KOPT-K1 (cell line): ENCODE measurements around the gene TLR2.

Source experiments
- H3K27ac ChIP-seq: fragments of 200-600 bp; sonication (generic); 2 replicates; pipeline ENCODE4 v1.5.1; 2016; ENCODE audit warnings: antibody characterized with exemption, mild to moderate bottlenecking, low read depth, low read length; ENCODE audit not compliant: poor library complexity, severe bottlenecking
- H3K36me3 ChIP-seq: fragments of 200-600 bp; sonication (generic); 2 replicates; pipeline ENCODE4 v1.5.1; 2017; ENCODE audit warnings: antibody characterized with exemption, mild to moderate bottlenecking, low read length, moderate library complexity; ENCODE audit not compliant: insufficient read depth
- H3K9me3 ChIP-seq: fragments of 200-600 bp; sonication (generic); 2 replicates; pipeline ENCODE4 v1.5.1; 2017; ENCODE audit warnings: antibody characterized with exemption, low read length, mild to moderate bottlenecking; ENCODE audit not compliant: insufficient read depth, poor library complexity, severe bottlenecking

Gene TLR2

GRCh38 chr4:153741541-153741940 is 57.5 kb downstream of the TLR2 start:
- Histone ChIP-seq H3K9me3 (peaks cover 12% of the 10 kb centered on the region), H3K36me3 (no peaks in the 10 kb centered on the region), H3K27ac (no peak overlapping the region)

GRCh38 chr4:153745651-153746050 is 61.6 kb downstream of the TLR2 start:
- Histone ChIP-seq H3K36me3 (no peaks in the 10 kb centered on the region), H3K9me3 (peaks cover 8% of the 10 kb centered on the region), H3K27ac (no peak overlapping the region)

- Histone ChIP-seq H3K27ac (no peak overlapping the region), H3K36me3 (no peaks in the 10 kb centered on the region), H3K9me3 (no peaks in the 10 kb centered on the region)
Observed at GRCh38 chr4:153747406-153747955, 63.4 kb downstream of the TLR2 start.

- Histone ChIP-seq H3K27ac (no peak overlapping the region), H3K36me3 (no peaks in the 10 kb centered on the region), H3K9me3 (no peaks in the 10 kb centered on the region)
Observed at GRCh38 chr4:153748378-153748777, 64.3 kb downstream of the TLR2 start.

GRCh38 chr4:153750197-153750817 is 66.2 kb downstream of the TLR2 start:
- Histone ChIP-seq H3K9me3 (no peaks in the 10 kb centered on the region), H3K36me3 (no peaks in the 10 kb centered on the region), H3K27ac (no peak overlapping the region)

- Histone ChIP-seq H3K27ac (no peak overlapping the region), H3K9me3 (no peaks in the 10 kb centered on the region), H3K36me3 (no peaks in the 10 kb centered on the region)
Observed at GRCh38 chr4:153755186-153755585, 71.1 kb downstream of the TLR2 start.
